Activated CD4-positive, CD25-positive, alpha-beta regulatory T cell (primary cell): ENCODE data around the gene C2CD3.

Source experiments
- DNase-seq, 4 experiments: peaks; one replicate each; lab custom pipeline; 2025; lab: John Stamatoyannopoulos, UW

Gene C2CD3

GRCh38 chr11:74018331-74019005 is 152.3 kb downstream of the C2CD3 start:
- DNase-seq: no peak

GRCh38 chr11:74017631-74018030 is 153.2 kb downstream of the C2CD3 start:
- no peak for DNase-seq

- no peak for DNase-seq
Observed at GRCh38 chr11:74015919-74016684, 154.7 kb downstream of the C2CD3 start.

GRCh38 chr11:74014880-74015279 is 155.9 kb downstream of the C2CD3 start:
- DNase-seq: no peak

- DNase-seq: no peak
Observed at GRCh38 chr11:74013141-74013540, 157.7 kb downstream of the C2CD3 start.

GRCh38 chr11:74012074-74012809 is 158.6 kb downstream of the C2CD3 start:
- no peak for DNase-seq

GRCh38 chr11:74011360-74012073 is 159.3 kb downstream of the C2CD3 start:
- no peak for DNase-seq

- no peak for DNase-seq
Observed at GRCh38 chr11:74010306-74011300, 160.2 kb downstream of the C2CD3 start.

GRCh38 chr11:74009675-74010305 is 161.0 kb downstream of the C2CD3 start:
- DNase-seq: no peak

- no peak for DNase-seq
Observed at GRCh38 chr11:74009230-74009547, 161.6 kb downstream of the C2CD3 start.

GRCh38 chr11:74008373-74009229 is 162.2 kb downstream of the C2CD3 start, which contains the start of gene UCP3:
Gene UCP3, minus strand, starts transcription at chr11:74009085. Its CDS starts 2,043 bp downstream, at chr11:74007042.
- no peak for DNase-seq

GRCh38 chr11:74007691-74008372 is 163.0 kb downstream of the C2CD3 start:
- DNase-seq: no peak

- no peak for DNase-seq
Observed at GRCh38 chr11:74006743-74007304, 164.0 kb downstream of the C2CD3 start.

- no peak for DNase-seq
Observed at GRCh38 chr11:74005721-74006517, 164.9 kb downstream of the C2CD3 start.

- DNase-seq: peak; percentile 21 to 74 (median 50)
Observed at GRCh38 chr11:74004759-74005615, 165.8 kb downstream of the C2CD3 start.

GRCh38 chr11:74004046-74004695 is 166.6 kb downstream of the C2CD3 start:
- no peak for DNase-seq
